OCI-LY3 (cell line): ENCODE data around the gene ARHGDIB.

Experiments used
- H2AFZ ChIP-seq: fragments of 200-600, 300-600 bp; shearing (Covaris generic); 2 replicates; pipeline ENCODE4 v1.6.0; 2014; ENCODE audit warnings: antibody characterized with exemption, low read depth, low read length
- H3K27ac ChIP-seq: fragments of 200-600, 300-600 bp; sonication (generic); 2 replicates; pipeline ENCODE4 v1.5.1; 2014; ENCODE audit warnings: mild to moderate bottlenecking, low read length, moderate library complexity, mixed read lengths
- H3K27me3 ChIP-seq: fragments of 200-600, 300-600 bp; sonication (generic); 2 replicates; pipeline ENCODE4 v1.6.1; 2014; ENCODE audit warnings: low read depth, low read length, mixed read lengths
- H3K36me3 ChIP-seq: fragments of 200-600, 300-600 bp; sonication (generic); replicated peaks from 2 replicates; pipeline ENCODE3; 2014; ENCODE audit warnings: low read depth, low read length, mixed read lengths
- H3K4me1 ChIP-seq: fragments of 300-600, 200-600 bp; sonication (generic); 2 replicates; pipeline ENCODE4 v1.6.1; 2014; ENCODE audit warnings: low read length, mixed read lengths
- H3K4me2 ChIP-seq: fragments of 200-600, 300-600 bp; sonication (generic); 2 replicates; pipeline ENCODE4 v1.6.1; 2014; ENCODE audit warnings: low read length, mixed read lengths
- H3K4me3 ChIP-seq: fragments of 300-600, 200-600 bp; sonication (generic); 2 replicates; pipeline ENCODE4 v1.5.1; 2014; ENCODE audit warnings: antibody characterized with exemption, mild to moderate bottlenecking, low read length, moderate library complexity
- H3K79me2 ChIP-seq: fragments of 300-600, 200-600 bp; shearing (Covaris generic); 2 replicates; pipeline ENCODE4 v1.6.1; 2014; ENCODE audit warnings: mild to moderate bottlenecking, low read length, mixed read lengths
- H3K9ac ChIP-seq: fragments of 300-600, 200-600 bp; shearing (Covaris generic); 2 replicates; pipeline ENCODE4 v1.6.0; 2014; ENCODE audit warnings: mild to moderate bottlenecking, low read length, moderate library complexity
- H3K9me3 ChIP-seq: fragments of 200-600, 300-600 bp; shearing (Covaris generic); 2 replicates; pipeline ENCODE4 v1.6.1; 2014; ENCODE audit warnings: low read length, mixed read lengths; ENCODE audit not compliant: insufficient read depth
- H4K20me1 ChIP-seq: fragments of 200-600, 300-600 bp; sonication (generic); 2 replicates; pipeline ENCODE4 v1.6.1; 2016; ENCODE audit warnings: low read length, mixed read lengths; ENCODE audit not compliant: insufficient read depth
- CTCF ChIP-seq: fragments of 200-600, 300-600 bp; sonication (generic); IDR thresholded peaks from 2 replicates; pipeline ENCODE4 v1.5.1; 2014; ENCODE audit warnings: antibody characterized with exemption, low read length, low read depth
- EZH2phosphoT487 ChIP-seq: fragments of 200-600 bp; shearing (Covaris generic); IDR thresholded peaks from 2 replicates; pipeline ENCODE4 v1.6.1; 2018; ENCODE audit warnings: antibody characterized with exemption, mixed run types, low read depth

The ARHGDIB gene

DNA sequence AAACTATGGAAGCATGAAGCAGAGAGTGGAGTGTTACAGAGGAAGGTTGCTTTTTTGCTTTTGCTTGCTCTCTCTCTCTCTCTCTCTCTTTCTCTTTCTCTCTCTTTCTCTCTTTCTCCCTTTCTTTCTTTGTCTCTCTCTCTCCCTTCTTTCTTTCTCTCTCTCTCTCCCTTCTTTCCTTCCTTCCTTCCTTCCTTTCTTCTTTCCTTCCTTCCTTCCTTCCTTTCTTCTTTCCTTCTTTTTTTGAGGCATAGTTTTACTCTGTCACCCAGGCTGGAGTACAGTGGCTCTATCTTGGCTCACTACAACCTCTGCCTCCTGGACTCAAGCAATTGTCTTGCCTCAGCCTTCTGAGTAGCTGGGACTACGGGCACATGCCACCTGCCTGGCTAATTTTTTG, 7.6 kb downstream of the ARHGDIB start:
- peak overlapping the region; percentile 27 for H3K4me3 ChIP-seq
- no peaks in the 10 kb centered on the region for H3K9me3 ChIP-seq
- peaks cover 95% of the 10 kb centered on the region for H3K4me1 ChIP-seq
- no peak for TF ChIP-seq EZH2phosphoT487
- no peak for TF ChIP-seq CTCF
- H3K27me3 ChIP-seq: no peaks in the 10 kb centered on the region
- H3K27ac ChIP-seq: peak overlapping the region; percentile 97
- peaks cover 85% of the 10 kb centered on the region for H3K79me2 ChIP-seq
- peak overlapping the region; percentile 96 for H3K4me2 ChIP-seq
- peaks cover 45% of the 10 kb centered on the region for H3K36me3 ChIP-seq
- H4K20me1 ChIP-seq: peaks cover 14% of the 10 kb centered on the region; the same call in 1 of the 2 replicates
- H3K9ac ChIP-seq: peak overlapping the region; percentile 21
- H2AFZ ChIP-seq: no peak overlapping the region

DNA sequence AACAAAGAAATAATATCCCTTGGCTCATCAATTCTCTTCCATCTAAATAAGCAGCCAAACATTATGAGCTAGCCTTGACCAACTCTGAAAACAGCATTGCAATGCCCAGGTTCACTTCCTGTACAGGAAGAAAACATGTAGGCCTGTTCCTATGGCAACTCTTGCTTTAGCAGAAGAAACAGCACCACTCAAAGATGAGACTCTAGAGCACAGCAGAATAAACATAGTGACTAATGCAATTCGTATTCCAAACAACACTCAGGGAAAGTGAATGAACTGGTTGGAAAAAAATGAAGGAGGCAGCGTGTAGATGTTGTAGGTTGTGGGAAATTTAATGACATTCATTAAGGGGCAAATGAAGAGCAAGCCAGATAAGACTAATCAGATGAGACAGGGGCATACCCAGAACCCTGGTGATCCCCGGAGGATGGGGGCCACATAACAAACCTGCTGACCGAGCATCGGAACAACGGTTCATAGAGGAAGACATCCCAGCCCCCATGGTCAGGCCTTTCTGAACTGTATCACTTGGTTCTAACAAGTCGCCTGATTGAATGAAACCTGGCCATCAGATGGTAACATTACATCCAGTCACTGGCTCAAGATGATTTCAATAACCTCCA, 9.0 kb downstream of the ARHGDIB start:
- peaks cover 95% of the 10 kb centered on the region for H3K4me1 ChIP-seq
- peak overlapping the region; percentile 97 for H3K27ac ChIP-seq
- H3K4me2 ChIP-seq: peak overlapping the region; percentile 96
- H3K9ac ChIP-seq: peak overlapping the region; percentile 10; the same call in 1 of the 2 replicates
- no peaks in the 10 kb centered on the region for H3K27me3 ChIP-seq
- H3K4me3 ChIP-seq: peak overlapping the region; percentile 14
- H3K36me3 ChIP-seq: peaks cover 55% of the 10 kb centered on the region
- H2AFZ ChIP-seq: no peak overlapping the region
- H4K20me1 ChIP-seq: peaks cover 14% of the 10 kb centered on the region; the same call in 1 of the 2 replicates
- H3K79me2 ChIP-seq: peaks cover 76% of the 10 kb centered on the region
- H3K9me3 ChIP-seq: no peaks in the 10 kb centered on the region
- TF ChIP-seq EZH2phosphoT487 (no peak), CTCF (no peak)

DNA sequence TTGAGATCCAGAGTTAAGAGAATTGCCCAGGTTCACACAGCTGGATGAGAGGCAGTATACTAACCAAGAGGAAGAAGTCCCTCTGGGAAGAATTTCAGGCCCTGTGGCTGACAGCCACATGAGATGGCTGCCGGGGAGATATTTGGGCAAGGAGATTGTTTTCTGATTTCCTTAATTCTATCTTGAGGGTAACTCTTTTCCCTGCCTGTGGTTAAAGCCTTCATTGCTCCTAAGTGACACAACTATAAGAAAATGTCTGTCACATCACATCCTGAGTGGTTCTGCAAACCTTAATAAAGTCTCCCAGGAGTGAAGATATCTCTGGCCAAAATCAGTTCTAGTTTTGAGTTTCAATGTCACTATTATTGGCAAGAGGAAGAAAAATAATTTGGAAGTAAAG, 9.6 kb downstream of the ARHGDIB start:
- Histone ChIP-seq H3K4me3 (no peak overlapping the region), H3K4me2 (peak overlapping the region; percentile 96), H3K27ac (peak overlapping the region; percentile 97), H3K79me2 (peaks cover 73% of the 10 kb centered on the region), H3K27me3 (no peaks in the 10 kb centered on the region), H2AFZ (no peak overlapping the region), H3K36me3 (peaks cover 60% of the 10 kb centered on the region), H3K4me1 (peaks cover 91% of the 10 kb centered on the region), H3K9me3 (no peaks in the 10 kb centered on the region), H4K20me1 (peaks cover 14% of the 10 kb centered on the region; the same call in 1 of the 2 replicates), H3K9ac (no peak overlapping the region)
- no peak for TF ChIP-seq CTCF
- TF ChIP-seq EZH2phosphoT487: no peak

DNA sequence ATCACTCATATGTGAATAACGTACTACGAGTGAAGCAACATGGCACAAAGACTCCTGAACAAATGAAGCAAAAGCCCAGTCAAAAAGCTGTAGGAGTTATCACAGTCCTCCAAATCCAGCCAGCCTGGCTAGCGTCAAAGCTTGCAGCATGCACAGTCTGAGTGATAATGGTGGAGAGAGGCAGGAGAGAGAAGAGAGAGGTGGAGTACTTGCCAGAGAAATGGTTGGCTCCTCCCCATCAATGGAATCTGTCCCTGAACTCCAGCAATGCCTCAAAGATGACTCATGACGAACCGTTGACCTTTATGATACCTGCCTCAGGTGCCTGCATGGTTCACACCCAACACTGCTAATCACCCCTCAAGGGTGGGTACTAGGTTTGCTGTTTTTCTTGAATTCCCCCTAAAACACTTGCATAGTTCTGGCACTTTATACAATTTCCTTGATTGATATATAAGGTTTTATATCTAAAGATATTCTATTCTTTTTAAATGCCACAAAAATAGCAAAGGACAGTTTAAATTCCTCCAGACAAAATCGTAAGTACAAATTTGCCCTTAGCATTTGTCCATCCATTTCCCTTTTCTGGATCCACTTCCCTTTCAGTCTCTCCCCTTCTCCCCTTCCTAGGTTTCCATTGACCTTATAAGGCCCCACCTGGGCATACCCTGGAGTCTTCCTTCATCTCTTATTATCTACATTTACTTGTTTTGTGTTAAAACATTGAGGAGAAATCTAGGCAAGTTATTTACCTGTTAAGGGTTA, 10.2 kb downstream of the ARHGDIB start:
- Histone ChIP-seq H3K9ac (no peak overlapping the region), H3K36me3 (peaks cover 67% of the 10 kb centered on the region), H2AFZ (no peak overlapping the region), H3K27ac (peak overlapping the region; percentile 97), H3K79me2 (peaks cover 76% of the 10 kb centered on the region), H3K4me1 (peaks cover 84% of the 10 kb centered on the region), H3K9me3 (no peaks in the 10 kb centered on the region), H3K4me2 (no peak overlapping the region), H3K27me3 (no peaks in the 10 kb centered on the region), H4K20me1 (peaks cover 14% of the 10 kb centered on the region; the same call in 1 of the 2 replicates), H3K4me3 (no peak overlapping the region)
- no peak for TF ChIP-seq EZH2phosphoT487
- no peak for TF ChIP-seq CTCF
